Measurements from ENCODE around the gene KCNJ14.
"Not testable (repeated sequence)": the region's sequence is repeated elsewhere in the genome, so short reads cannot be mapped to it uniquely, and the experiment has no call there.

The KCNJ14 gene

DNA sequence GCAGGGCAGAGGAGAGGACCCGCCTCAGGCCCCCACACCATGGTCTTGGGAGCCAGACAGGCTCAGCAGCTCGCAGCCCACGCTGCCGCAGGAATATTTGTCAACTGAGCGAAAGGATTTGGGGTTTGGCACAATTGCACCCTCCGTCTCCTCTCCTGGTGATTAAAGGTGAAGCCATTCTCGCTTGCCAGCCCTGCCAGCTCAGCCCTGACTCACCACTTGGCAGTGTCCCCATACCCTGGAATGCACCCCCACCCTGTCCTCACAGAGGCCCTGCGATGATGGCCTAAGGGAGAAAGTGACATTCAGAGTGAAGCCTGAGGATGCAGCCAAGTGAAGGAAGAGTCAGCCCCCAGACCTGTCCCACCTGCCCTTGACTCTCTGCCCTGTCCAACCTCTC is 32.6 kb downstream of the KCNJ14 start:
- DNase-seq = peak in 1 of 2 donors; percentile 23

GRCh38 chr19:48488478-48488877 is 33.1 kb downstream of the KCNJ14 start:
- H3K79me2 ChIP-seq (ENCODE audit: control insufficient read depth, insufficient read depth, low read length, poor library complexity); H2BK120ac ChIP-seq (ENCODE audit: insufficient read depth, low read length, poor library complexity); H3K4me3 ChIP-seq (ENCODE audit: low read depth, low read length); H2AFZ ChIP-seq (ENCODE audit: insufficient read depth, low read length, poor library complexity); H3K4me2 ChIP-seq (ENCODE audit: low read length); H3K27ac ChIP-seq (ENCODE audit: low read depth, low read length); H2AK5ac ChIP-seq (ENCODE audit: low read length); H4K91ac ChIP-seq (ENCODE audit: low read depth, low read length); H2BK5ac ChIP-seq (ENCODE audit: low read depth, low read length, poor library complexity); H4K12ac ChIP-seq (ENCODE audit: low read depth, low read length); H2BK12ac ChIP-seq (ENCODE audit: low read length); H3K9ac ChIP-seq (ENCODE audit: low read length); H3K9me3 ChIP-seq (ENCODE audit: insufficient read depth, low read depth, low read length); H3K4me1 ChIP-seq (ENCODE audit: control insufficient read depth in 1 of 2, insufficient read depth in 2 of 2, low read length in 2 of 2); H3K27me3 ChIP-seq (ENCODE audit: insufficient read depth, low read length); H4K8ac ChIP-seq (ENCODE audit: low read depth, low read length); H3K18ac ChIP-seq (ENCODE audit: low read length); DNase-seq; H3K79me1 ChIP-seq (ENCODE audit: low read length); H3K36me3 ChIP-seq (ENCODE audit: control insufficient read depth in 1 of 2, insufficient read depth in 2 of 2, low read length in 2 of 2); H3K4ac ChIP-seq (ENCODE audit: low read depth, low read length); H3K14ac ChIP-seq (ENCODE audit: low read length); H3K23ac ChIP-seq (ENCODE audit: low read length): not testable (repeated sequence)
- WGBS (ENCODE audit: extremely low coverage, insufficient coverage, insufficient read length) = no CpG with 5 or more reads among the region's 7 CpGs

More for the DNA sequence above, 32.6 kb downstream of the KCNJ14 start:
- Histone ChIP-seq H3K9ac (ENCODE audit: low read length) (no peak overlapping the region), H3K4me1 (ENCODE audit: control insufficient read depth in 1 of 2, insufficient read depth in 2 of 2, low read length in 2 of 2) (peaks cover 0 to 4% of the 10 kb centered on the region in 2 experiments), H4K8ac (ENCODE audit: low read depth, low read length) (no peak overlapping the region), H3K4me3 (ENCODE audit: low read depth, low read length) (no peak overlapping the region), H3K18ac (ENCODE audit: low read length) (no peak overlapping the region), H3K4me2 (ENCODE audit: low read length) (no peak overlapping the region), H2BK12ac (ENCODE audit: low read length) (no peak overlapping the region), H2AFZ (ENCODE audit: insufficient read depth, low read length, poor library complexity) (no peak overlapping the region), H2BK5ac (ENCODE audit: low read depth, low read length, poor library complexity) (no peak overlapping the region), H2AK5ac (ENCODE audit: low read length) (no peak overlapping the region), H4K91ac (ENCODE audit: low read depth, low read length) (no peak overlapping the region), H3K79me1 (ENCODE audit: low read length) (no peaks in the 10 kb centered on the region), H2BK120ac (ENCODE audit: insufficient read depth, low read length, poor library complexity) (no peak overlapping the region), H3K4ac (ENCODE audit: low read depth, low read length) (no peak overlapping the region), H3K9me3 (ENCODE audit: insufficient read depth, low read depth, low read length) (no peaks in the 10 kb centered on the region), H3K27ac (ENCODE audit: low read depth, low read length) (no peak overlapping the region), H3K23ac (ENCODE audit: low read length) (no peak overlapping the region), H4K12ac (ENCODE audit: low read depth, low read length) (no peak overlapping the region), H3K27me3 (ENCODE audit: insufficient read depth, low read length) (no peaks in the 10 kb centered on the region), H3K79me2 (ENCODE audit: control insufficient read depth, insufficient read depth, low read length, poor library complexity) (no peaks in the 10 kb centered on the region), H3K14ac (ENCODE audit: low read length) (no peak overlapping the region), H3K36me3 (ENCODE audit: control insufficient read depth in 1 of 2, insufficient read depth in 2 of 2, low read length in 2 of 2) (peaks cover 0 to 4% of the 10 kb centered on the region in 2 experiments)
- no CpG with 5 or more reads among the region's 8 CpGs for WGBS (ENCODE audit: extremely low coverage, insufficient coverage, insufficient read length)

- H3K9me3 ChIP-seq (ENCODE audit: insufficient read depth, low read depth, low read length) = no peaks in the 10 kb centered on the region
- no peak overlapping the region for H3K4me3 ChIP-seq (ENCODE audit: low read depth, low read length)
- H3K36me3 ChIP-seq (ENCODE audit: control insufficient read depth in 1 of 2, insufficient read depth in 2 of 2, low read length in 2 of 2) = no peaks in the 10 kb centered on the region
- no peak overlapping the region for H2AFZ ChIP-seq (ENCODE audit: insufficient read depth, low read length, poor library complexity)
- no peak overlapping the region for H2BK12ac ChIP-seq (ENCODE audit: low read length)
- no peak overlapping the region for H3K23ac ChIP-seq (ENCODE audit: low read length)
- H3K79me1 ChIP-seq (ENCODE audit: low read length) = peaks cover 4% of the 10 kb centered on the region
- no peak overlapping the region for H3K4me2 ChIP-seq (ENCODE audit: low read length)
- H2BK5ac ChIP-seq (ENCODE audit: low read depth, low read length, poor library complexity) = no peak overlapping the region
- H3K79me2 ChIP-seq (ENCODE audit: control insufficient read depth, insufficient read depth, low read length, poor library complexity) = peaks cover 2% of the 10 kb centered on the region
- no peak overlapping the region for H3K27ac ChIP-seq (ENCODE audit: low read depth, low read length)
- no peaks in the 10 kb centered on the region for H3K27me3 ChIP-seq (ENCODE audit: insufficient read depth, low read length)
- no peak overlapping the region for H4K91ac ChIP-seq (ENCODE audit: low read depth, low read length)
- no peak overlapping the region for H3K18ac ChIP-seq (ENCODE audit: low read length)
- DNase-seq = peak; percentile 67 to 86
- H3K4me1 ChIP-seq (ENCODE audit: control insufficient read depth in 1 of 2, insufficient read depth in 2 of 2, low read length in 2 of 2) = peaks cover 7 to 9% of the 10 kb centered on the region in 2 experiments
- H4K8ac ChIP-seq (ENCODE audit: low read depth, low read length) = no peak overlapping the region
- H4K12ac ChIP-seq (ENCODE audit: low read depth, low read length) = no peak overlapping the region
- no CpG with 5 or more reads among the region's 19 CpGs for WGBS (ENCODE audit: extremely low coverage, insufficient coverage, insufficient read length)
- H2AK5ac ChIP-seq (ENCODE audit: low read length) = no peak overlapping the region
- H2BK120ac ChIP-seq (ENCODE audit: insufficient read depth, low read length, poor library complexity) = no peak overlapping the region
- H3K4ac ChIP-seq (ENCODE audit: low read depth, low read length) = no peak overlapping the region
- no peak overlapping the region for H3K14ac ChIP-seq (ENCODE audit: low read length)
- H3K9ac ChIP-seq (ENCODE audit: low read length) = no peak overlapping the region
Measured at GRCh38 chr19:48489608-48490216, 34.3 kb downstream of the KCNJ14 start.

DNA sequence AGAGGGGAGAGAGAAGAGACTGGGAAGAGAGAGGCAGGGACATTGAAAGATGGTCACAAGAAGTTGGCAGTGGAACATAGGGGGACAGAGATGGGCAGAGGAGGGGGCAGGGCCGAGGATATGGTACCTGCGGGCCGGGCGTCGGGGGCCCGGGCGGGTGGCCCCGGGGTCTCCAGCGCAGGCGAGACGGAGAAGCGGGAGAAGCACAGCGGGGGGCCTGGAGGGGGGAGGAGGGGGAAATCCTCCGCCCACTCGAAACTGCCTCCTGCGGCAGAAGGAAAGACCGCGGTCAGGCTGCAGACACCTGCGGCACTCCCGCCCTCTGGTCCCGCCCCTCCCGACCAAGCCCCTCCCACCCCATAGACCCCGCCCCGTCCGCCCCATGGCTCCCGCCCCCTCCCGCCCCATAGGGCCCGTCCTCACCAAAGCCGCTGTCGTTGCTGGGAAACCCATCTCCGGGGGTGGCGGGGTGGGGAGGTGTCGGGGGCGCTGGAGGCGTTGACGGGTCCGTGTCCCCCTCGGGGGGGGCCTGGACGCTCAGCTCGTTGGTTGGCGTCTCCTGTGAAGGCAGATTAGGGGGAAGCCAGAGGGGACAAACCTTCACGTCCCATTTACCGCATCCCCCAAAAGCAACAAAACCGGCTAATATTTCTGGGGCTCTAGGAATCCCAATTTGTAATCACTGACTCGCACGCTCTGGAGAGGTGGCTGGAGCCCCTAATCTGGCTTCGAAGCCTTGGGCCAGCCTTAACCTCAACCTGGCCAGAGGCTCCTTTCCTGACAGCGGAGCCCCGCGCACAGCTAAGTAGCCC is 35.8 kb downstream of the KCNJ14 start:
- Histone ChIP-seq H3K14ac (ENCODE audit: low read length) (no peak overlapping the region), H4K91ac (ENCODE audit: low read depth, low read length) (no peak overlapping the region), H3K9me3 (ENCODE audit: insufficient read depth, low read depth, low read length) (no peaks in the 10 kb centered on the region), H3K4me1 (ENCODE audit: control insufficient read depth in 1 of 2, insufficient read depth in 2 of 2, low read length in 2 of 2) (peaks cover 8 to 9% of the 10 kb centered on the region in 2 experiments), H4K12ac (ENCODE audit: low read depth, low read length) (no peak overlapping the region), H3K9ac (ENCODE audit: low read length) (no peak overlapping the region), H3K18ac (ENCODE audit: low read length) (no peak overlapping the region), H2AK5ac (ENCODE audit: low read length) (no peak overlapping the region), H4K8ac (ENCODE audit: low read depth, low read length) (no peak overlapping the region), H3K27me3 (ENCODE audit: insufficient read depth, low read length) (no peaks in the 10 kb centered on the region), H3K4me3 (ENCODE audit: low read depth, low read length) (no peak overlapping the region), H3K79me2 (ENCODE audit: control insufficient read depth, insufficient read depth, low read length, poor library complexity) (peaks cover 2% of the 10 kb centered on the region), H3K36me3 (ENCODE audit: control insufficient read depth in 1 of 2, insufficient read depth in 2 of 2, low read length in 2 of 2) (no peaks in the 10 kb centered on the region), H2BK120ac (ENCODE audit: insufficient read depth, low read length, poor library complexity) (no peak overlapping the region), H2AFZ (ENCODE audit: insufficient read depth, low read length, poor library complexity) (no peak overlapping the region), H2BK12ac (ENCODE audit: low read length) (no peak overlapping the region), H3K79me1 (ENCODE audit: low read length) (peaks cover 4% of the 10 kb centered on the region), H3K27ac (ENCODE audit: low read depth, low read length) (no peak overlapping the region), H3K23ac (ENCODE audit: low read length) (no peak overlapping the region), H2BK5ac (ENCODE audit: low read depth, low read length, poor library complexity) (no peak overlapping the region), H3K4ac (ENCODE audit: low read depth, low read length) (no peak overlapping the region), H3K4me2 (ENCODE audit: low read length) (peak overlapping the region; percentile 45)
- no peak for DNase-seq
- WGBS (ENCODE audit: extremely low coverage, insufficient coverage, insufficient read length) = no CpG with 5 or more reads among the region's 50 CpGs

All from trophoblast cell (in vitro differentiated cells and primary cell).